ENCODE data around the gene INAFM2. TPM values are rescaled to one million over a fixed set of nuclear protein-coding genes. Genes with fewer than 3 reads are reported as not detected.

The INAFM2 gene
- total RNA-seq, 2 donors from 2014 or later: 63.8 to 79.2 TPM

DNA sequence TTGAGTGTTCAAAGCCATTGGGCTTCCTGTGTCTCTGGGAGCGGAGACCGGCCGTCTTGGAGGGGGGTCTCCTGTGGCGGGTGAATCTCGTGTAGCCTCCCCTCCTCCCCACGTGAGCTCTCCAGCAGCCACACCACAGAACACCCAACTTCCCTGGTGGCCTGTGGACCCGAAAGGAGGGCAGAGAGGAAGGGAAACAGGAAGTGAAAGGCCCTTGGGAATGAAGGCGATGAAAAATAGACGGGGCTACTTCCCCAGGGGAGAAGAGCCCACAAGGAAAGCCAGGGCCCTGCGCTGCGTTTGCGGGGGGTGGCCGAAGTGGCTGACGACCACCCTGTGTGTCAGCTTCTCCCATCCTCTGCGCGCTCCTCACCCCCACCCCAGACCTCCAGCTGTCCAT, 46.0 kb upstream of the INAFM2 start:
- H3K36me3 ChIP-seq: no peaks in the 10 kb centered on the region
- no peaks in the 10 kb centered on the region for H3K9me3 ChIP-seq
- peaks cover 15% of the 10 kb centered on the region for H3K27me3 ChIP-seq (replicated peaks; ENCODE audit: insufficient read depth)
- H3K27ac ChIP-seq: no peak overlapping the region
- no peak for TF ChIP-seq CTCF (IDR thresholded peaks at IDR 0.05)
- H3K4me1 ChIP-seq (ENCODE audit: control insufficient read depth in 1 of 2, low read depth in 2 of 2): peaks cover 0 to 25% of the 10 kb centered on the region in 2 donors
- DNase-seq (ENCODE audit: low spot score) (no peak), ATAC-seq (ENCODE audit: insufficient number of reproducible peaks, low FRiP score, low read depth) (no peak)
- no peak overlapping the region for H3K4me3 ChIP-seq

- H3K27me3 ChIP-seq (replicated peaks; ENCODE audit: insufficient read depth): peaks cover 15% of the 10 kb centered on the region
- TF ChIP-seq CTCF (IDR thresholded peaks at IDR 0.05): no peak
- no peak overlapping the region for H3K27ac ChIP-seq
- DNase-seq (ENCODE audit: low spot score): no peak
- H3K4me1 ChIP-seq (ENCODE audit: control insufficient read depth in 1 of 2, low read depth in 2 of 2): peaks cover 2 to 30% of the 10 kb centered on the region in 2 donors
- H3K36me3 ChIP-seq: no peaks in the 10 kb centered on the region
- ATAC-seq (ENCODE audit: insufficient number of reproducible peaks, low FRiP score, low read depth): no peak
- H3K4me3 ChIP-seq: no peak overlapping the region
- no peaks in the 10 kb centered on the region for H3K9me3 ChIP-seq
Measured at GRCh38 chr15:40278026-40278425, 45.5 kb upstream of the INAFM2 start.

DNA sequence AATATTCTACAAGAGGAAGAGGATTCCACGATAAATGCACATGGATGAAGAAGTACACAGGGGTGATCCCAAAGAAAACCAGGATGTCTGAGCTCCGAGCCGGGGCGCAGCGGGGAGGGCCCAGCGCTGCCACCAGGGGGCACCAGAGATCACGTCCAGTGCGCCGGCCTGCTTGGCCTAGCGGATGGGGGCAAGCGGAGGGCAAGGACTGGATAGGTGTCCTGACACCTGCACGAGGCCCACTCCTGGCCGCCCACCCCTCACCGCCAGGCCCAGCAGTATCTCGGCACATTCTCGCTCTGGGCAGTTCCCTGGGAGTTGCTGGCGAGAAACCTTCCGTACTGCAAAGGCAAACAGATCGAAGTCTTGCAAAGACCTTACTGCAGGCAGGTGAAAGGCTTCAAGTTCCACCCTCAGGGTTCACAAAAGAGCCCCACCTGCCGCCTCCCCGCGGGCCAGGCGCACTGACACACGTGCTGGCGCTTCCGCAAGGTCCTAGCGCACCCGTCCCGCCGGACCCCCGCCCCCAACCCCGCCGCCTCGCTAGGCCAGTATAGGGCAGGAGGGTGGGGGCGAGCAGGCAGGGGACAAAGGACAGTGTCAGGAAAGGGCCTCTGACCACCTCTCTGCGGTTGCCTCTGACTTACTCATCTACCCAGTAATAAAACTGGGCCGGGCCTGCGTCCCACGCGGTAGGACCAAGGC, 43.9 kb upstream of the INAFM2 start:
- H3K36me3 ChIP-seq: no peaks in the 10 kb centered on the region
- ATAC-seq (ENCODE audit: insufficient number of reproducible peaks, low FRiP score, low read depth) (no peak), DNase-seq (ENCODE audit: low spot score) (no peak)
- no peak overlapping the region for H3K4me3 ChIP-seq
- peaks cover 15% of the 10 kb centered on the region for H3K27me3 ChIP-seq (replicated peaks; ENCODE audit: insufficient read depth)
- TF ChIP-seq CTCF (IDR thresholded peaks at IDR 0.05): peak; percentile 98
- peaks cover 3 to 34% of the 10 kb centered on the region in 2 donors for H3K4me1 ChIP-seq (ENCODE audit: control insufficient read depth in 1 of 2, low read depth in 2 of 2)
- no peak overlapping the region for H3K27ac ChIP-seq
- no peaks in the 10 kb centered on the region for H3K9me3 ChIP-seq

GRCh38 chr15:40280260-40281056, 43.0 kb upstream of the INAFM2 start:
- H3K36me3 ChIP-seq: no peaks in the 10 kb centered on the region
- peaks cover 15% of the 10 kb centered on the region for H3K27me3 ChIP-seq (replicated peaks; ENCODE audit: insufficient read depth)
- peak overlapping the region in 1 of 2 donors; percentile 11 for H3K27ac ChIP-seq
- peaks cover 3 to 34% of the 10 kb centered on the region in 2 donors for H3K4me1 ChIP-seq (ENCODE audit: control insufficient read depth in 1 of 2, low read depth in 2 of 2)
- DNase-seq (ENCODE audit: low spot score) (no peak), ATAC-seq (ENCODE audit: insufficient number of reproducible peaks, low FRiP score, low read depth) (no peak)
- H3K9me3 ChIP-seq: no peaks in the 10 kb centered on the region
- TF ChIP-seq CTCF (IDR thresholded peaks at IDR 0.05): no peak
- no peak overlapping the region for H3K4me3 ChIP-seq

DNA sequence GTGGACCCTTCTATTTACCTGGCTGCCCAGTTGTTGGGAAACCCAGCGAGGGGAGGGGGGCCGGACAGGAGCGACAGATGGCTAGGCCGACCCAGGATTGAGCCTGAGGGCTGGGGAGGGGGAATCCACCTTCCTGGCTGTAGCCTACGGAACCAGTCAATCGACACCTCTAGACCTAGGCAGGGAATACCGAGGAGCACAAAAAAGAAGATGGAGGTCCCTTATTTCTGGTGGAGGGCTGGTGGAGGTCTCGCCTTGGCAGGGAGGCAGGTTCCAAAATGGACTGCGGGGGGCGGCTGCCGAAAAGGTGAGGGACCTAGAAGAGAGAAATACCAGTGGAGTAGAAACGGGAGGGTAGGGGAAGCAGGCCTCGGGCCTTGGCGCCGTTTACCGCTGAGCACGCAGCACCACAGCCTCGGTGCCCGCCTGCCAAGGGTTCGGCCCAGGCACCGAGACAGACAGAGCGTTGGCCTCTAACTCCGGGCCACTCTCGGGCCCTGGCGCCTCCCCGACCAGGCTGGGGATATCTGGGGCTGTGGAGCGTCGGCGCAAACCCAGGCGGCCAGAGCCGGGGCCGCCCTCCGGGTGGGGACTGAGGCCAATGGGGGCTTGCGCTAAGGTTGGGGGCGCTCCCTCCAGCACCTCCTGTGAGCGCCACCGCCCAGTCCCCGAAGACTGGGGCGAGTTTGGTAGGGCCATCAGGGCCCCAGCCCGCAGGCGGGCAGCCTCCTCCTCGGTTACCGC, 42.3 kb upstream of the INAFM2 start:
- DNase-seq (ENCODE audit: low spot score) (no peak), ATAC-seq (ENCODE audit: insufficient number of reproducible peaks, low FRiP score, low read depth) (no peak)
- peaks cover 15% of the 10 kb centered on the region for H3K27me3 ChIP-seq (replicated peaks; ENCODE audit: insufficient read depth)
- H3K9me3 ChIP-seq: no peaks in the 10 kb centered on the region
- TF ChIP-seq CTCF (IDR thresholded peaks at IDR 0.05): no peak
- peaks cover 3 to 34% of the 10 kb centered on the region in 2 donors for H3K4me1 ChIP-seq (ENCODE audit: control insufficient read depth in 1 of 2, low read depth in 2 of 2)
- no peaks in the 10 kb centered on the region for H3K36me3 ChIP-seq
- peak overlapping the region; percentile 66 for H3K4me3 ChIP-seq
- H3K27ac ChIP-seq: no peak overlapping the region

Data from thoracic aorta (tissue), 2 donors.